ENCODE measurements around the gene CRYZ.
A peak's percentile ranks its signal among the peaks of the same experiment; 100 is the strongest.
"Not testable (repeated sequence)": the region's sequence is repeated elsewhere in the genome, so short reads cannot be mapped to it uniquely, and the experiment has no call there.

Gene CRYZ

DNA sequence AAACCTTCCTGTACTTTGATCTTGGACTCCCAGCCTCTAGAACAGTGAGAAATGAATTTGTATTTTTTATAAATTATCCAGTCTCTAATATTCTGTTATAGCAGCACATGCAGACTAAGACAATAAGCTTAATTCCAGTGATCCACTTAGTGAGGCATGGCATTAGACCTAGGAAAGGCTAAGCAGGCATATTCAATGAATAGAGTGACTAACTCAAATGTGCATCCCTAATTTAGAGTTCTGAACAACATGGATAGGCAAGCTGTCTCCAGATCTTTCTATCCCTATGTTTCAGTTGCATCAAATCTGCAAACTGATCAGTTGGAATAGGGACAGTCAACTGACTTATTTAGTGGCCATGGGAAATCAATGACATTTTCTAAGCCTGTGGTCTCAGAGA is 54.9 kb downstream of the CRYZ start:
- H3K9ac ChIP-seq (ENCODE audit: low read length), result no peak overlapping the region
- H3K56ac ChIP-seq (ENCODE audit: low read length), result no peak overlapping the region

GRCh38 chr1:74674278-74675048 is 58.4 kb downstream of the CRYZ start:
- H3K36me3 ChIP-seq (ENCODE audit: control insufficient read depth, insufficient read depth, low read length), result no peaks in the 10 kb centered on the region
- peaks cover 3% of the 10 kb centered on the region for H3K27me3 ChIP-seq (ENCODE audit: insufficient read depth, low read length, poor library complexity)
- H4K8ac ChIP-seq (ENCODE audit: low read depth, low read length), result no peak overlapping the region
- no peak overlapping the region for H3K4me3 ChIP-seq (ENCODE audit: low read length)
- no peak overlapping the region for H3K27ac ChIP-seq (ENCODE audit: low read depth, low read length)
- no peak overlapping the region for H2BK120ac ChIP-seq (ENCODE audit: low read depth, low read length)
- H3K4me1 ChIP-seq (ENCODE audit: control insufficient read depth, low read depth, low read length), result no peaks in the 10 kb centered on the region
- DNase-seq, result peak; percentile 34
- H3K18ac ChIP-seq (ENCODE audit: low read length), result no peak overlapping the region
- WGBS (ENCODE audit: extremely low coverage, insufficient coverage, low lambda C conversion rate), result no CpG with 5 or more reads among the region's 6 CpGs
- no peak overlapping the region for H3K9ac ChIP-seq (ENCODE audit: low read length)
- no peak overlapping the region for H2BK15ac ChIP-seq (replicated peaks; ENCODE audit: low read depth)
- H3K4me2 ChIP-seq (ENCODE audit: low read length), result no peak overlapping the region
- no peak overlapping the region for H3K4ac ChIP-seq (ENCODE audit: low read depth, low read length)
- no peak overlapping the region for H2AK5ac ChIP-seq (ENCODE audit: low read length)
- H2BK5ac ChIP-seq (ENCODE audit: low read length), result no peak overlapping the region
- H3K23ac ChIP-seq (ENCODE audit: low read length), result no peak overlapping the region
- H4K5ac ChIP-seq (ENCODE audit: low read length), result no peak overlapping the region
- no peaks in the 10 kb centered on the region for H3K79me1 ChIP-seq (ENCODE audit: low read length)
- H3K79me2 ChIP-seq (ENCODE audit: control insufficient read depth, insufficient read depth, low read length), result no peaks in the 10 kb centered on the region
- no peak overlapping the region for H3K56ac ChIP-seq (ENCODE audit: low read length)

More for the DNA sequence above, 54.9 kb downstream of the CRYZ start:
- no peak overlapping the region for H3K4ac ChIP-seq (ENCODE audit: low read depth, low read length)
- H3K36me3 ChIP-seq (ENCODE audit: control insufficient read depth, insufficient read depth, low read length), result no peaks in the 10 kb centered on the region
- H3K4me1 ChIP-seq (ENCODE audit: control insufficient read depth, low read depth, low read length), result no peaks in the 10 kb centered on the region
- H3K23ac ChIP-seq (ENCODE audit: low read length), result no peak overlapping the region
- H3K4me2 ChIP-seq (ENCODE audit: low read length), result no peak overlapping the region
- no peak overlapping the region for H3K4me3 ChIP-seq (ENCODE audit: low read length)
- H3K27ac ChIP-seq (ENCODE audit: low read depth, low read length), result no peak overlapping the region
- no peaks in the 10 kb centered on the region for H3K79me2 ChIP-seq (ENCODE audit: control insufficient read depth, insufficient read depth, low read length)
- no peaks in the 10 kb centered on the region for H3K79me1 ChIP-seq (ENCODE audit: low read length)
- H4K8ac ChIP-seq (ENCODE audit: low read depth, low read length), result no peak overlapping the region
- H4K5ac ChIP-seq (ENCODE audit: low read length), result no peak overlapping the region
- no peak for DNase-seq
- no peak overlapping the region for H2BK15ac ChIP-seq (replicated peaks; ENCODE audit: low read depth)
- no peak overlapping the region for H2AK5ac ChIP-seq (ENCODE audit: low read length)
- H2BK5ac ChIP-seq (ENCODE audit: low read length), result no peak overlapping the region
- H3K18ac ChIP-seq (ENCODE audit: low read length), result no peak overlapping the region
- H2BK120ac ChIP-seq (ENCODE audit: low read depth, low read length), result no peak overlapping the region
- peaks cover 3% of the 10 kb centered on the region for H3K27me3 ChIP-seq (ENCODE audit: insufficient read depth, low read length, poor library complexity)

DNA sequence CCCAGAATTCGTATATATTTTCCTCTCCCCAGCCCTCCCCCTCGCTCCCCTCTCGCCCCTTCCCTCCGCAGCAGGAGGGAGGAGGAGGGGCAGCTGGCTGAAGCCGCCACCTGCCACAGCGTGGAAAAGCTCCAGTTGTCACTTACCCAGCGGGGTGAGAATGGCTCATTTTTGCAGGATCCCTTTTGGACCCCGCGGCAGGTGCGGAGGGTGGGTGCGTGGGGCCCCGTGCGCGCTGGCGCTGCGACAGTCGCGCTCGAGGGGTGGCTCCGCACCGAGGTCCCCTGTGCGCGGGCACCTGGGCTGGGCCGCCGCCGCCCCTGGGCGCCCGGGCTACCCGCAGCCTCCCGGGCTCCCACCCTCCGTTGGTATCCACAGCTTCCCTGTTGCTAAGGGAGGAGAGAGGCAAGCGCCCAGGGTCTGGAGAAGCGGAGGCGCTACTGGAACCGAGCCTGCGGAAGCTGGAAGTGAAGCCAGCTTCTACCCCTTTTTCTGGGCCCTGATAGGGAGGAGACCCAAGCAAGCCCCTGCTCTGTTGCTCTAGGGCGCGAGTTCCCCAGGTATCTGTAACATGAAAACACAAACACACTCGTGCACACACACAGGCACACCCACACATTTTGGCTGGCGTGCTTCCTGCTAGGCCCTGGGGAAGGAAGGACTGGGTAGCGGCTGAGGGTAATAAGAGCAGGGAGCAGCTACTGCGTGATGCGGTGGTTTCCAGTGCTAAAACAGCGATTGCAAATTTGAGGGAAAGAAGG is 59.3 kb downstream of the CRYZ start, which contains the start of gene ERICH3:
ERICH3 (minus strand) TSS at position 442 of the 761 bp plus-strand sequence; CDS start at position 169, 273 bp downstream.
- peak within 1 kb of the TSS; percentile 32 for H3K4me2 ChIP-seq (ENCODE audit: low read length)
- H3K4me3 ChIP-seq (ENCODE audit: low read length), result no peak within 1 kb of the TSS
- H3K79me2 ChIP-seq (ENCODE audit: control insufficient read depth, insufficient read depth, low read length), result no peaks in the 10 kb centered on the region
- H3K27ac ChIP-seq (ENCODE audit: low read depth, low read length), result no peak within 1 kb of the TSS
- H2AK5ac ChIP-seq (ENCODE audit: low read length), result no peak within 1 kb of the TSS
- no peak within 1 kb of the TSS for H3K18ac ChIP-seq (ENCODE audit: low read length)
- no peak within 1 kb of the TSS for H2BK5ac ChIP-seq (ENCODE audit: low read length)
- H4K8ac ChIP-seq (ENCODE audit: low read depth, low read length), result no peak within 1 kb of the TSS
- peaks cover 3% of the 10 kb centered on the region for H3K27me3 ChIP-seq (ENCODE audit: insufficient read depth, low read length, poor library complexity)
- H2BK120ac ChIP-seq (ENCODE audit: low read depth, low read length), result no peak within 1 kb of the TSS
- H3K9ac ChIP-seq (ENCODE audit: low read length), result no peak within 1 kb of the TSS
- H3K4me1 ChIP-seq (ENCODE audit: control insufficient read depth, low read depth, low read length), result no peaks in the 10 kb centered on the region
- H3K23ac ChIP-seq (ENCODE audit: low read length), result no peak within 1 kb of the TSS
- no peak within 1 kb of the TSS for H3K4ac ChIP-seq (ENCODE audit: low read depth, low read length)
- H3K56ac ChIP-seq (ENCODE audit: low read length), result peak within 1 kb of the TSS; percentile 61
- no peaks in the 10 kb centered on the region for H3K79me1 ChIP-seq (ENCODE audit: low read length)
- no peak within 1 kb of the TSS for H4K5ac ChIP-seq (ENCODE audit: low read length)
- DNase-seq, result peak; percentile 30
- no CpG with 5 or more reads among the region's 44 CpGs for WGBS (ENCODE audit: extremely low coverage, insufficient coverage, low lambda C conversion rate)
- H3K36me3 ChIP-seq (ENCODE audit: control insufficient read depth, insufficient read depth, low read length), result no peaks in the 10 kb centered on the region
- no peak within 1 kb of the TSS for H2BK15ac ChIP-seq (replicated peaks; ENCODE audit: low read depth)

DNA sequence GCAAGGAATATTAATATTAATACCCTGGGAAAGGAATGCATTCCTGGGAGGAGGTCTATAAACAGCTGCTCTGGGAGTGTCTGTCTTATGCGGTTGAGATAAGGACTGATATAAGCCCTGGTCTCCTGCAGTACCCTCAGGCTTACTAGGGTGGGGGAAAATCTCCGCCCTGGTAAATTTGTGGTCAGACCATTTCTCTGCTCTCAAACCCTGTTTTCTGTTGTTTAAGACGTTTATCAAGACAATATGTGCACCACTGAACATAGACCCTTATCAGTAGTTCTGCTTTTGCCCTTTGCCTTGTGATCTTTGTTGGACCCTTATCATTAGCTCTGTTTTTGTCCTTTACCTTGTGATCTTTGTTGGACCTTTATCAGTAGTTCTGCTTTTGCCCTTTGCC is 62.0 kb downstream of the CRYZ start:
- not testable (repeated sequence) for H3K36me3 ChIP-seq (ENCODE audit: control insufficient read depth, insufficient read depth, low read length); H3K4me2 ChIP-seq (ENCODE audit: low read length); H3K4ac ChIP-seq (ENCODE audit: low read depth, low read length); H4K8ac ChIP-seq (ENCODE audit: low read depth, low read length); H2AK5ac ChIP-seq (ENCODE audit: low read length); H3K79me1 ChIP-seq (ENCODE audit: low read length); H3K27ac ChIP-seq (ENCODE audit: low read depth, low read length); H2BK120ac ChIP-seq (ENCODE audit: low read depth, low read length); H3K18ac ChIP-seq (ENCODE audit: low read length); H3K56ac ChIP-seq (ENCODE audit: low read length); H4K5ac ChIP-seq (ENCODE audit: low read length); H3K27me3 ChIP-seq (ENCODE audit: insufficient read depth, low read length, poor library complexity); H2BK15ac ChIP-seq (replicated peaks; ENCODE audit: low read depth); H3K79me2 ChIP-seq (ENCODE audit: control insufficient read depth, insufficient read depth, low read length); H3K9ac ChIP-seq (ENCODE audit: low read length); H3K4me1 ChIP-seq (ENCODE audit: control insufficient read depth, low read depth, low read length); DNase-seq; H2BK5ac ChIP-seq (ENCODE audit: low read length); H3K4me3 ChIP-seq (ENCODE audit: low read length); H3K23ac ChIP-seq (ENCODE audit: low read length)
- no CpG with 5 or more reads among the region's 3 CpGs for WGBS (ENCODE audit: extremely low coverage, insufficient coverage, low lambda C conversion rate)
